PC-3 (cell line): ENCODE measurements around the gene CACNA1C. TPM values are rescaled to one million over a fixed set of nuclear protein-coding genes. Genes with fewer than 3 reads are reported as not detected.
"Not testable (repeated sequence)": the region's sequence is repeated elsewhere in the genome, so short reads cannot be mapped to it uniquely, and the experiment has no call there.

Experiments used
- ATAC-seq: fragments of 200-7000 bp; cut with Tn5 transposase; 2 replicates; pipeline ENCODE4 v1.9.1; 2020; ENCODE audit warnings: mild to moderate bottlenecking, moderate library complexity
- BruUV-seq: library from RNA; stranded (reverse); fragments of 400-500 nt; replicated peaks from 2 replicates; lab custom pipeline; 2021; lab: Mats Ljungman, UMichigan
- CTCF ChIA-PET: fragments of 300-600 bp; sonication (Branson Sonifier 250); formaldehyde crosslinking; loops from one replicate; lab custom pipeline; 2022; ENCODE audit warnings: antibody characterized with exemption; lab: Charles Lee
- POLR2A ChIA-PET: fragments of 300-600 bp; sonication (Branson Sonifier 250); formaldehyde crosslinking; loops from one replicate; lab custom pipeline; 2022; ENCODE audit warnings: antibody characterized with exemption; ENCODE audit not compliant: unreplicated experiment; lab: Charles Lee
- DNase-seq: peaks from one replicate; pipeline ENCODE4 v3.0.0-alpha.2; 2015
- H2AFZ ChIP-seq: fragments of 300-600 bp; sonication (generic); 2 replicates; pipeline ENCODE4 v1.6.0; 2016; ENCODE audit warnings: antibody characterized with exemption, low read length
- H3F3A ChIP-seq: fragments of 300-600 bp; sonication (generic); one replicate; pipeline ENCODE4 v1.6.0; 2017; ENCODE audit warnings: antibody characterized with exemption, low read length, control low read depth, mild to moderate bottlenecking; ENCODE audit not compliant: unreplicated experiment
- H3K27ac ChIP-seq: fragments of 300-600 bp; sonication (generic); 2 replicates; pipeline ENCODE4 v1.5.1; 2016; ENCODE audit warnings: mild to moderate bottlenecking, low read length
- H3K27me3 ChIP-seq: fragments of 300-600 bp; sonication (generic); 2 replicates; pipeline ENCODE4 v1.6.1; 2016; ENCODE audit warnings: low read length, mixed read lengths
- H3K36me3 ChIP-seq: fragments of 300-600 bp; sonication (generic); 2 replicates; pipeline ENCODE4 v1.6.1; 2016; ENCODE audit warnings: low read depth, mixed run types, low read length, mixed read lengths
- H3K4me1 ChIP-seq: fragments of 300-600 bp; sonication (generic); 2 replicates; pipeline ENCODE4 v1.5.1; 2016; ENCODE audit warnings: low read length; ENCODE audit not compliant: insufficient read depth
- H3K4me2 ChIP-seq: fragments of 300-600 bp; sonication (generic); 2 replicates; pipeline ENCODE4 v1.6.0; 2016; ENCODE audit warnings: low read length
- H3K4me3 ChIP-seq: fragments of 300-600 bp; sonication (generic); 2 replicates; pipeline ENCODE4 v1.5.1; 2016; ENCODE audit warnings: mild to moderate bottlenecking, low read length, mixed read lengths
- H3K79me2 ChIP-seq: fragments of 300-600 bp; sonication (generic); 2 replicates; pipeline ENCODE4 v1.6.1; 2017; ENCODE audit warnings: low read length, mixed read lengths
- H3K9ac ChIP-seq: fragments of 300-600 bp; sonication (generic); 2 replicates; pipeline ENCODE4 v1.6.0; 2016; ENCODE audit warnings: mild to moderate bottlenecking, low read length
- H3K9me2 ChIP-seq: fragments of 300-600 bp; sonication (generic); replicated peaks from 2 replicates; pipeline ENCODE4 v1.6.1; 2016; ENCODE audit warnings: mixed run types, low read length, mixed read lengths
- H3K9me3 ChIP-seq: fragments of 300-600 bp; sonication (generic); 2 replicates; pipeline ENCODE4 v1.6.1; 2016; ENCODE audit warnings: low read length, mixed read lengths
- H4K20me1 ChIP-seq: fragments of 300-600 bp; sonication (generic); 2 replicates; pipeline ENCODE4 v1.6.1; 2016; ENCODE audit warnings: low read length, mixed read lengths
- EZH2 ChIP-seq: fragments of 300-600 bp; sonication (generic); IDR thresholded peaks from one replicate; pipeline ENCODE4 v1.6.1; 2017; ENCODE audit warnings: antibody characterized with exemption, mild to moderate bottlenecking, low read length; ENCODE audit not compliant: unreplicated experiment
- EZH2phosphoT487 ChIP-seq: fragments of 300-600 bp; sonication (generic); IDR thresholded peaks from 2 replicates; pipeline ENCODE4 v1.6.1; 2018; ENCODE audit warnings: mild to moderate bottlenecking, antibody characterized with exemption, low read length, borderline replicate concordance
- intact Hi-C: fragments of 100-400 bp; cut with micrococcal nuclease; formaldehyde crosslinking; loops from 2 replicates; pipeline ENCODE4 v1.9.0; 2023
- total RNA-seq: library from RNA; depleted of rRNA; stranded (reverse); fragments of >200 nt; gene quantifications from 2 replicates; pipeline ENCODE4 v1.2.3, GENCODE V29; 2014
- TF ChIP-seq, protein P1 (sequence below): fragments of 300-600 bp; sonication (generic); conservative IDR thresholded peaks from 2 replicates; pipeline ENCODE4 v1.5.1; 2017; ENCODE audit warnings: antibody characterized with exemption, low read depth, mild to moderate bottlenecking, low read length

The CACNA1C gene
- total RNA-seq, 1 experiment from 2014 or later: not detected

DNA sequence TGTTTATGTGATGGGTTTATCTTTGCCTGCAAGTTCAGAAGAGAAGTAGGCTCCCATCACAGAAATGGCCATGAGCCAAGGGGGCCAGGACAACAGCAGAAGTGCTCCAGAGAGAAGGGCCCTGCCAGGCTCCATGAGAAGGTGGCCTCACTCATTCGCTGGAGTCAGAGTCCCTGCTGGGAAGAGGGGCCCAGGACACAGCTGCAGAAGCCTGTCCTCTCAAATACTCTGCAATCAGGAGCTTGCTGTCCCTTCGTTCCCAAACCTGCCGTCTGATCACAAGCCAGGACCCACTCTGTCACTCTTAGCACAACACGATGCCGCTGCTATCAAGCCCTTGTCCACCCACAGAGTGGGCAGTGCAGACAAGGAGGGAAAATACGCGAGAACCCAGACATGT is 435.8 kb downstream of the CACNA1C start:
- Histone ChIP-seq H3K4me2 (no peak overlapping the region), H3K36me3 (no peaks in the 10 kb centered on the region), H3F3A (no peaks in the 10 kb centered on the region), H3K79me2 (no peaks in the 10 kb centered on the region), H4K20me1 (no peaks in the 10 kb centered on the region), H3K27ac (no peak overlapping the region), H3K9ac (no peak overlapping the region), H3K4me3 (no peak overlapping the region), H2AFZ (no peak overlapping the region), H3K27me3 (peaks cover 76% of the 10 kb centered on the region), H3K4me1 (no peaks in the 10 kb centered on the region), H3K9me2 (no peaks in the 10 kb centered on the region), H3K9me3 (no peaks in the 10 kb centered on the region)
- BruUV-seq: no TSS peak
- POLR2A ChIA-PET: no interaction called here
- CTCF ChIA-PET: no interaction called here
- ATAC-seq (no peak), DNase-seq (no peak)
- TF ChIP-seq, protein P1, sequence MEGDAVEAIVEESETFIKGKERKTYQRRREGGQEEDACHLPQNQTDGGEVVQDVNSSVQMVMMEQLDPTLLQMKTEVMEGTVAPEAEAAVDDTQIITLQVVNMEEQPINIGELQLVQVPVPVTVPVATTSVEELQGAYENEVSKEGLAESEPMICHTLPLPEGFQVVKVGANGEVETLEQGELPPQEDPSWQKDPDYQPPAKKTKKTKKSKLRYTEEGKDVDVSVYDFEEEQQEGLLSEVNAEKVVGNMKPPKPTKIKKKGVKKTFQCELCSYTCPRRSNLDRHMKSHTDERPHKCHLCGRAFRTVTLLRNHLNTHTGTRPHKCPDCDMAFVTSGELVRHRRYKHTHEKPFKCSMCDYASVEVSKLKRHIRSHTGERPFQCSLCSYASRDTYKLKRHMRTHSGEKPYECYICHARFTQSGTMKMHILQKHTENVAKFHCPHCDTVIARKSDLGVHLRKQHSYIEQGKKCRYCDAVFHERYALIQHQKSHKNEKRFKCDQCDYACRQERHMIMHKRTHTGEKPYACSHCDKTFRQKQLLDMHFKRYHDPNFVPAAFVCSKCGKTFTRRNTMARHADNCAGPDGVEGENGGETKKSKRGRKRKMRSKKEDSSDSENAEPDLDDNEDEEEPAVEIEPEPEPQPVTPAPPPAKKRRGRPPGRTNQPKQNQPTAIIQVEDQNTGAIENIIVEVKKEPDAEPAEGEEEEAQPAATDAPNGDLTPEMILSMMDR: no peak
- TF ChIP-seq EZH2phosphoT487: no peak
- TF ChIP-seq EZH2: no peak
- intact Hi-C loops: no loop called here

DNA sequence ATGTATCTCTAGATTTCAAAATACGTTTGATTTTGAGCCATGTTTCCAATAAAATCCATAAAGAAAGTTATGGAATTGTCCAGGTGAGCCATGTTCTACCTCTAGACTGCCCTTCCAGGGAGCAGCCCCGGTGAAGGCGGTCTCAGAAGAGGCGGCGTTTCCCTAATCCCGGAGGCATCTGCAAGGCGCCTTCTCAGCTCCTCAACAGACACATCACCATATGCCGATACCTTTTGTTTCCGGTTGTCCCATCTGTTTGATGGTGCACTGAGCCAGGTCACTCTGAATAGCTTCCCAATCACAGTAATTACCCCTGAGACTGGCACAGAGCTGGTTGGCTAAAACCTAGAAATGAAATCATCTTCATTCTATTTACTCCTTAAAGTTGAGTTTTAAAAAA is 436.5 kb downstream of the CACNA1C start:
- no peaks in the 10 kb centered on the region for H3F3A ChIP-seq
- H3K9me2 ChIP-seq: no peaks in the 10 kb centered on the region
- ChIA-PET CTCF (no interaction called here), POLR2A (no interaction called here)
- no peaks in the 10 kb centered on the region for H3K36me3 ChIP-seq
- peaks cover 81% of the 10 kb centered on the region for H3K27me3 ChIP-seq
- no peak for DNase-seq
- no peaks in the 10 kb centered on the region for H3K79me2 ChIP-seq
- TF ChIP-seq EZH2 (no peak), EZH2phosphoT487 (no peak)
- TF ChIP-seq, protein P1: no peak
- no peak overlapping the region for H2AFZ ChIP-seq
- H4K20me1 ChIP-seq: no peaks in the 10 kb centered on the region
- H3K9ac ChIP-seq: no peak overlapping the region
- no TSS peak for BruUV-seq
- no peaks in the 10 kb centered on the region for H3K4me1 ChIP-seq
- H3K4me2 ChIP-seq: no peak overlapping the region
- intact Hi-C loops: no loop called here
- H3K27ac ChIP-seq: no peak overlapping the region
- no peaks in the 10 kb centered on the region for H3K9me3 ChIP-seq
- no peak for ATAC-seq
- no peak overlapping the region for H3K4me3 ChIP-seq

DNA sequence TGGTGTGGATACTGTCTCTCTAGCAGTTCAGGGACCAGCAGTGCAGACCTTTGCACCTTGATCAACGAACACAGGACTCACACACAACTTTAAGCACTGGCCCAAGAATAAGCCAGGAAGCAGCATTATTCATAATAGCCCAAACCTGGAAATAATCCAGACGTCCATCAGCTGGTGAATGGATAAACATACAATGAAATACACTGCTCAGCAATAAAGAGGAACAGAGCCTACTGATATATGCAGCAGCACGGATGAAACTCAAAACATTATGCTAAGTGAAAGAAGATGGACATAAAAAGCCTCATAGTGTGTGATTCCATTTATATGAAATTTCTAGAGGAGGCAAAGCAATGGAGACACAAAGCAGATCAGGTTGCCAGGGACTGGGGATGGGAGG is 438.0 kb downstream of the CACNA1C start:
- H3K4me3 ChIP-seq: no peak overlapping the region
- ChIA-PET POLR2A (no interaction called here), CTCF (no interaction called here)
- H3K9me2 ChIP-seq: no peaks in the 10 kb centered on the region
- TF ChIP-seq, protein P1: no peak
- TF ChIP-seq EZH2phosphoT487 (no peak), EZH2 (no peak)
- intact Hi-C loops: no loop called here
- no peak overlapping the region for H3K27ac ChIP-seq
- no peaks in the 10 kb centered on the region for H3K4me1 ChIP-seq
- no peaks in the 10 kb centered on the region for H3F3A ChIP-seq
- DNase-seq (no peak), ATAC-seq (no peak)
- H2AFZ ChIP-seq: no peak overlapping the region
- peaks cover 93% of the 10 kb centered on the region for H3K27me3 ChIP-seq
- H3K9ac ChIP-seq: no peak overlapping the region
- no peaks in the 10 kb centered on the region for H3K36me3 ChIP-seq
- H3K9me3 ChIP-seq: no peaks in the 10 kb centered on the region
- H3K4me2 ChIP-seq: no peak overlapping the region
- no peaks in the 10 kb centered on the region for H3K79me2 ChIP-seq
- BruUV-seq: no TSS peak
- H4K20me1 ChIP-seq: no peaks in the 10 kb centered on the region

DNA sequence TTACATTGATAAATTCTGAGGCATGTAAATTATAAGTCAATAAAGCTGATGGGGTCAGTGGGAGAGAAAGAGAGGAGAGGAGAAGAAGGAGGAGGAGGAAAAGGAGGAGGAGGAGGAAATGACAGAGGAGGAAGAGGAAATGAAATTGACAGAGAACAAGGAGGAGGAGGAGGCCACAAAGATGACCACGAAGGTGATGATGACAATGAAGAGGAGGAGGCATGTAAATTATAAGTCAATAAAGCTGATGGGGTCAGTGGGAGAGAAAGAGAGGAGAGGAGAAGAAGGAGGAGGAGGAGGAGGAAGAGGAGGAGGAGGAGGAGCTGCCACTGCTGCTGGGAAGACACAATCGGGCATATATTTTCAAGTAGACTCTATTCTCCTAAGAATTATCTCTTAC is 438.6 kb downstream of the CACNA1C start:
- H3K36me3 ChIP-seq, POLR2A ChIA-PET, H3K9me3 ChIP-seq, intact Hi-C loops, ATAC-seq, H3K9ac ChIP-seq, H3K79me2 ChIP-seq, H3K9me2 ChIP-seq, CTCF ChIA-PET, H3K27ac ChIP-seq, H3F3A ChIP-seq, BruUV-seq, H4K20me1 ChIP-seq, H3K4me1 ChIP-seq, H3K4me3 ChIP-seq, DNase-seq, H3K4me2 ChIP-seq, H2AFZ ChIP-seq: not testable (repeated sequence)
- H3K27me3 ChIP-seq: peaks cover 95% of the 10 kb centered on the region
